ENCODE data around the gene MR1.

MR1 gene

DNA sequence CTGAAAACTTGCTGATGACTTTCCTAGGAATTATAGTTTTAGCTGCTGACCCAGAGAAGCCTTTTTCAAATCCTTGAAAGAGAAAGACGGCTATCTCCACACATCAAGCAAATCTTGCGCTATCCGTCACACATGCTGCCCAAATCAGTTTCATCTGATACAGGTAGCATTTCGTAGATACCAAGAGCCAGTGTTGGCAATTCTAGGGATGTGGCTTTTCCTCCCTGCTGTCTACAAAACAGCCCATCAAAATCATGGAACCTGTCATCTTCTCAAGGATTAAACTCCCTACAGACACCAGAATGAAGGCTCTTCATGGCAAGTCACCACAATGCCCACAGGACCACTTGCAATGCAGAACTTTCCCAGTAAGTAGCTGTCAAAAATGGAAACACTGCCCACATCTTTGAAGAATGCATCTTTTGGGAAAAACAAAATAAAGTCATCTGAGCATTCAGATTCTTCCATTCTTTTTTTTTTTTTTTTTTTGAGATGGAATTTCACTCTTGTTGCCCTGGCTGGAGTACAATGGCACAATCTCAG lies 21.5 kb upstream of the MR1 start:
- H3K4me2 ChIP-seq: peak overlapping the region; percentile 20; the same call in 1 of the 2 replicates
- no peaks in the 10 kb centered on the region for H3K27me3 ChIP-seq
- no peak overlapping the region for H3K4me3 ChIP-seq
- H3K4me1 ChIP-seq: peaks cover 36% of the 10 kb centered on the region
- H3K9ac ChIP-seq: no peak overlapping the region
- H4K20me1 ChIP-seq: peaks cover 96% of the 10 kb centered on the region
- peaks cover 16% of the 10 kb centered on the region for H3K36me3 ChIP-seq
- H3K9me3 ChIP-seq: no peaks in the 10 kb centered on the region
- no peak for TF ChIP-seq Cebpa-rat (IDR thresholded peaks at IDR 0.05)
- H3K27ac ChIP-seq: no peak overlapping the region

DNA sequence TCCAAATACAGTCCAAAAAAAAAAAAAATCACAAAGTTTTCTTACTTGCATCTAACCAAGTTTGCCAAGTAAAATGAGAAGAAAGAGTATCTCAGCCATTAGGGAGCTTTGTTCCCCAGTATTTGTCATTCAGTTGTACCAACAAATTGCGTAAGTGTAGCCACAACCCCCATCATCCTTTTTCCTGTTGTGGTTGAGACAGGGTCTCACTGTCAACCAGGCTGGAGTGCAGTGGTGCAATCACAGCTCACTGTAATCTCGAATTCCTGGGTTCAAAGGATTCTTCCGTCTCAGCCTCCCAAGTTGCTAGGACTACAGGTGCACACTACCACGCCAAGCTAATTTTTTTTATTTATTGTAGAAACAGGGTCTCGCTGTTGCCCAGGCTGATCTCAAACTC lies 20.6 kb upstream of the MR1 start:
- H3K27ac ChIP-seq: no peak overlapping the region
- peak; percentile 79 for TF ChIP-seq Cebpa-rat (IDR thresholded peaks at IDR 0.05)

GRCh38 chr1:181014477-181015250 lies 19.1 kb upstream of the MR1 start:
- Histone ChIP-seq H3K27ac (no peak overlapping the region), H4K20me1 (peaks cover 95% of the 10 kb centered on the region), H3K4me2 (no peak overlapping the region)

More for the DNA sequence above, 20.6 kb upstream of the MR1 start:
- Histone ChIP-seq H3K9ac (no peak overlapping the region), H4K20me1 (peaks cover 95% of the 10 kb centered on the region), H3K9me3 (no peaks in the 10 kb centered on the region; the same call in 1 of the 2 replicates), H3K4me1 (peaks cover 36% of the 10 kb centered on the region), H3K4me2 (peak overlapping the region; percentile 62), H3K27me3 (no peaks in the 10 kb centered on the region), H3K4me3 (no peak overlapping the region), H3K36me3 (peaks cover 25% of the 10 kb centered on the region)

DNA sequence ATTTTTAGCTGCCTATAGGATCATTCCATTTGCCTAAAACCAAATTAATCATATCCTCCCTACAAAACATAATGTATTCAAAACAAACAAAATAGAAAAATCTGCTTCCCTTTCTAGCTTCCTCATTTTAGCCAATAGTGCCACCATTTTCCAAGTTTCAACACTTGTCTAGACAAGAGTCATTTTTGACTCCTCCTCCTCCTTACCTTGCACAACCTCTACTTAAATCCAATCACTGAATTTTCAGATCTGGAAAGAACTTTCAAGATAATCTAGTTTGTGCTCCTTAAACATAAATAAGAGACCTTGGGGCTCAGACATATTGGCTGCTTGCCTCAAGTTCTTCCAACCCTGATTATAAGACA lies 18.6 kb upstream of the MR1 start:
- Histone ChIP-seq H3K27me3 (no peaks in the 10 kb centered on the region), H3K27ac (no peak overlapping the region), H4K20me1 (peaks cover 95% of the 10 kb centered on the region), H3K4me1 (peaks cover 47% of the 10 kb centered on the region), H3K9ac (no peak overlapping the region), H3K4me2 (no peak overlapping the region), H3K4me3 (no peak overlapping the region), H3K36me3 (peaks cover 28% of the 10 kb centered on the region), H3K9me3 (no peaks in the 10 kb centered on the region; the same call in 1 of the 2 replicates)
- no peak for TF ChIP-seq Cebpa-rat (IDR thresholded peaks at IDR 0.05)

More at GRCh38 chr1:181014477-181015250, 19.1 kb upstream of the MR1 start:
- Histone ChIP-seq H3K36me3 (peaks cover 30% of the 10 kb centered on the region), H3K4me1 (peaks cover 47% of the 10 kb centered on the region), H3K27me3 (no peaks in the 10 kb centered on the region), H3K9ac (no peak overlapping the region), H3K4me3 (no peak overlapping the region), H3K9me3 (no peaks in the 10 kb centered on the region; the same call in 1 of the 2 replicates)
- no peak for TF ChIP-seq Cebpa-rat (IDR thresholded peaks at IDR 0.05)

- H3K9ac ChIP-seq: no peak overlapping the region
- no peak overlapping the region for H3K4me2 ChIP-seq
- H3K9me3 ChIP-seq: no peaks in the 10 kb centered on the region; the same call in 1 of the 2 replicates
- H3K4me3 ChIP-seq: no peak overlapping the region
- H3K27ac ChIP-seq: no peak overlapping the region
- no peak for TF ChIP-seq Cebpa-rat (IDR thresholded peaks at IDR 0.05)
- peaks cover 56% of the 10 kb centered on the region for H3K4me1 ChIP-seq
- peaks cover 95% of the 10 kb centered on the region for H4K20me1 ChIP-seq
- peaks cover 21% of the 10 kb centered on the region for H3K36me3 ChIP-seq
- H3K27me3 ChIP-seq: no peaks in the 10 kb centered on the region
Observed at GRCh38 chr1:181016563-181016962, 17.2 kb upstream of the MR1 start.

DNA sequence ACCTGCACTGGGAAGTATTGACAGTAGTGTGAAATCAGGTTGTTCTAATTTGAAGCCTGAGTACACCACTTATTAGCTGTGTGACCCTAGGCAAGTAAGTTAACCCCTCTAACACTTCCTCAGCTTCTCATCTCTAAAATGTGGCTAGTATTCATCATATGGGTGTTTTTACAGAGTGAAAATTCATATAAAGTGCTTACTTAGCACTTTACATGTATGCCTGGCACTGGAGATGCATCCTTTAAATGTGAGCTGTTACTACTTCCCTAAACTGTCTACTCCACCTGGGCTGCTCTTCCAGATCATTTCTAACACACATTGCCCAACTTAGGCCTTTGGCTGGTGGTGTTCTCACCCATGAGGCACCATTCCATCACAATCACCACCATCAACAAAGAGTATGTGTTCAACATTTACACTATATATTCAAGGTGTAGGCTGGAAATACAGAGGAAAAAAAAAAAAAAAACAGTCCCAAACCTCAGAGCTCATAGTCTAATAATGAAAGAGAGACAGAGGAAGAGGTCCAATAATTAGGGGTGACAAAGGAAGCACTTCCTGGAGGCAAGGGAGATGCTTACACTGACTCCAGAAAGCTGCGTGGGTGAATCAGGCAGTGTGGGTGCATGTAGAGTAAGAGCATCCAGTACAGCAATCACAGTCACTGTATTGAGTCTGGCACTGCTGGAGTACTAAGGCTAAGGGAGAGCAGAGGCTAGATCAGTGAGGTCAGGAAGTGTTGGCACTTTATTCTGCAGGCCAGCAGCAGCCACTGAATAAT lies 14.7 kb upstream of the MR1 start:
- no peak overlapping the region for H3K9ac ChIP-seq
- no peak for TF ChIP-seq Cebpa-rat (IDR thresholded peaks at IDR 0.05)
- H3K4me2 ChIP-seq: 0 out of 2 replicates have a peak overlapping the region, but pooled peaks have one; percentile 9
- peaks cover 73% of the 10 kb centered on the region for H4K20me1 ChIP-seq
- no peak overlapping the region for H3K4me3 ChIP-seq
- H3K36me3 ChIP-seq: peaks cover 21% of the 10 kb centered on the region
- H3K9me3 ChIP-seq: no peaks in the 10 kb centered on the region; the same call in 1 of the 2 replicates
- H3K27ac ChIP-seq: no peak overlapping the region
- no peaks in the 10 kb centered on the region for H3K27me3 ChIP-seq
- H3K4me1 ChIP-seq: peaks cover 42% of the 10 kb centered on the region

DNA sequence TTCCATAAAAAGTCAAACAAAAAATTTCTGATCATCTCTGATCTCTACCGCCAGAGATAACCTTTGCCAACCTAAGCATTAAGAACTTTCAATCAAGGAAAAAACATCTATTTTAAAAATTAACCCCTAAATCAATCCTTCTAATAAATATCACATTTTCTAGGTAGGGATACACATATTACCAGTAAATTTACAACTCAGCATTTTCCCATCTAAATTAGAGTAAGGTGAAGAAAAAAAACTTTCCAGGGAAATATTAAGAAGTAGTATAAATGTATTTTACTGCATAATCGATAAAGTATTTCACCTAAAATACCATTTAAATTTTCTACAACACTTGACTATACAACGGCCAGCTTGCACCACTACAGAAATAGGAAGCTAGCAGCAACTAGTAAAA lies 12.6 kb upstream of the MR1 start:
- Histone ChIP-seq H3K9me3 (no peaks in the 10 kb centered on the region; the same call in 1 of the 2 replicates), H3K4me3 (peak overlapping the region; percentile 96), H3K27ac (no peak overlapping the region), H4K20me1 (peaks cover 54% of the 10 kb centered on the region), H3K4me1 (peaks cover 40% of the 10 kb centered on the region), H3K4me2 (peak overlapping the region; percentile 77), H3K9ac (peak overlapping the region; percentile 89), H3K27me3 (no peaks in the 10 kb centered on the region), H3K36me3 (peaks cover 14% of the 10 kb centered on the region)
- TF ChIP-seq Cebpa-rat (IDR thresholded peaks at IDR 0.05): no peak

DNA sequence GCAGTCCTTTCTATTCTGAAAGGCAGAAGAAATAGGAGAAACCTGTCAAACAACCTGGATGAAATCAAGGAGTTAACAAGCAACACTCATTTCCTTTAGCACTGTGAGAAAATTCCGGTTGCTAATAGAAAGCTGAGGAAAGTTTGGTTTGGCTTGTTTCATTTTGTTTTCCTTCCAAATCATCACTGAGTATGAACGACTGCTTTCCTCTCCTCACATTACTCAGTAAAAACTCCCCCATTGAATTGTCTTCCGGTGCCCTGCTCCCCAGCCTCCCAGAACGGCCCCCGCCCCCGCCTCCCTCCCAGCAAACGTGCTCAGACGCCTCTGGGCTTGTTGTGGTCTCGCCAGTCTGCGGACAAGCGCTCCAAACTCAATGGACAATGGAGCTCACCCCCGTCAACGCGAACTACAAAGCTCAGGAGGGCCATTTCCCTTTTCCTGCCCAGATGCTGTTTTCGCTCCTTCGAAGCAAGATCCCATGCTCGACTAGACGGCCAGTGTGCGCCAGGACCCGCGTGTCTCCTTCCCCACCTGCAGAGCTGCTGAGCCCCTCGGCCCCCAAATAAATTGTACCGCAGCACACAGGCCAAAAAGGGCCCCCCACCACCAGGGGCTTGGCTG lies 11.9 kb upstream of the MR1 start:
- Histone ChIP-seq H3K4me1 (peaks cover 40% of the 10 kb centered on the region), H3K27ac (peak overlapping the region; percentile 90), H3K9ac (peak overlapping the region; percentile 89), H3K27me3 (no peaks in the 10 kb centered on the region), H4K20me1 (peaks cover 49% of the 10 kb centered on the region), H3K4me3 (peak overlapping the region; percentile 96), H3K4me2 (peak overlapping the region; percentile 77), H3K9me3 (no peaks in the 10 kb centered on the region; the same call in 1 of the 2 replicates), H3K36me3 (peaks cover 14% of the 10 kb centered on the region)
- no peak for TF ChIP-seq Cebpa-rat (IDR thresholded peaks at IDR 0.05)
